Measurements from ENCODE around the gene ZNF462. TPM values are rescaled to one million over a fixed set of nuclear protein-coding genes. Genes with fewer than 3 reads are reported as not detected.

ZNF462 gene
- total RNA-seq, 3 donors from 2014 or later (not counting 1 experiment from before 2014, with no cell fraction given) = 0.33 to 0.93 (median 0.35) TPM

- TF ChIP-seq CTCF (IDR thresholded peaks at IDR 0.05) = no peak
- Mint-ChIP-seq H3K4me3 (no peak overlapping the region), H3K4me1 (no peaks in the 10 kb centered on the region), H3K27me3 (ENCODE audit: low read depth in 2 of 2) (peaks cover 0 to 3% of the 10 kb centered on the region in 2 donors), H3K36me3 (no peaks in the 10 kb centered on the region), H3K27ac (no peak overlapping the region), H3K9me3 (no peaks in the 10 kb centered on the region)
- Histone ChIP-seq H3K9me3 (ENCODE audit: control insufficient read depth, insufficient read depth, low read length) (no peaks in the 10 kb centered on the region), H3K36me3 (ENCODE audit: control insufficient read depth, insufficient read depth, low read length) (no peaks in the 10 kb centered on the region), H3K27ac (ENCODE audit: low read length) (no peak overlapping the region), H3K4me3 (ENCODE audit: low read length) (no peak overlapping the region), H3K4me1 (ENCODE audit: control insufficient read depth, insufficient read depth, low read length) (no peaks in the 10 kb centered on the region), H3K27me3 (ENCODE audit: control insufficient read depth, insufficient read depth, low read length) (no peaks in the 10 kb centered on the region)
- intact Hi-C loops (cut with micrococcal nuclease) = no loop called here
- DNase-seq (no peak), ATAC-seq (no peak)
- 82% methylated on average over 3 of the region's 5 CpGs for WGBS (ENCODE audit: insufficient coverage)
Measured at GRCh38 chr9:106934442-106935238, 71.7 kb downstream of the ZNF462 start.

GRCh38 chr9:106936680-106937079 is 73.7 kb downstream of the ZNF462 start:
- no peak for TF ChIP-seq CTCF (IDR thresholded peaks at IDR 0.05)
- no peaks in the 10 kb centered on the region for H3K4me1 Mint-ChIP-seq
- H3K36me3 ChIP-seq (ENCODE audit: control insufficient read depth, insufficient read depth, low read length) = no peaks in the 10 kb centered on the region
- no peak overlapping the region for H3K4me3 Mint-ChIP-seq
- H3K9me3 ChIP-seq (ENCODE audit: control insufficient read depth, insufficient read depth, low read length) = no peaks in the 10 kb centered on the region
- H3K27me3 Mint-ChIP-seq (ENCODE audit: low read depth in 2 of 2) = no peaks in the 10 kb centered on the region
- no peaks in the 10 kb centered on the region for H3K9me3 Mint-ChIP-seq
- H3K27ac ChIP-seq (ENCODE audit: low read length) = no peak overlapping the region
- DNase-seq (no peak), ATAC-seq (no peak)
- H3K27ac Mint-ChIP-seq = no peak overlapping the region
- H3K27me3 ChIP-seq (ENCODE audit: control insufficient read depth, insufficient read depth, low read length) = no peaks in the 10 kb centered on the region
- 96% methylated on average over 3 of the region's 3 CpGs for WGBS (ENCODE audit: insufficient coverage)
- no peak overlapping the region for H3K4me3 ChIP-seq (ENCODE audit: low read length)
- no peaks in the 10 kb centered on the region for H3K4me1 ChIP-seq (ENCODE audit: control insufficient read depth, insufficient read depth, low read length)
- intact Hi-C loops (cut with micrococcal nuclease) = no loop called here
- no peaks in the 10 kb centered on the region for H3K36me3 Mint-ChIP-seq

- no peak for ATAC-seq
Measured at GRCh38 chr9:106941916-106942315, 79.0 kb downstream of the ZNF462 start.

More at GRCh38 chr9:106941916-106942315, 79.0 kb downstream of the ZNF462 start:
- H3K27ac Mint-ChIP-seq = no peak overlapping the region
- Histone ChIP-seq H3K9me3 (ENCODE audit: control insufficient read depth, insufficient read depth, low read length) (no peaks in the 10 kb centered on the region), H3K4me1 (ENCODE audit: control insufficient read depth, insufficient read depth, low read length) (no peaks in the 10 kb centered on the region), H3K36me3 (ENCODE audit: control insufficient read depth, insufficient read depth, low read length) (no peaks in the 10 kb centered on the region), H3K4me3 (ENCODE audit: low read length) (no peak overlapping the region), H3K27ac (ENCODE audit: low read length) (no peak overlapping the region), H3K27me3 (ENCODE audit: control insufficient read depth, insufficient read depth, low read length) (no peaks in the 10 kb centered on the region)
- no peaks in the 10 kb centered on the region for H3K4me1 Mint-ChIP-seq
- no peak for DNase-seq
- intact Hi-C loops (cut with micrococcal nuclease) = no loop called here
- no peaks in the 10 kb centered on the region for H3K36me3 Mint-ChIP-seq
- H3K9me3 Mint-ChIP-seq = peaks cover 0 to 2% of the 10 kb centered on the region in 2 donors
- H3K4me3 Mint-ChIP-seq = no peak overlapping the region
- 85% methylated on average over 2 of the region's 2 CpGs for WGBS (ENCODE audit: insufficient coverage)
- no peaks in the 10 kb centered on the region for H3K27me3 Mint-ChIP-seq (ENCODE audit: low read depth in 2 of 2)
- no peak for TF ChIP-seq CTCF (IDR thresholded peaks at IDR 0.05)
